GM19455 (cell line): Measurements from ENCODE around the gene LIAS.

Source experiments
- ATAC-seq: cut with Tn5 transposase; IDR thresholded peaks from one replicate; pipeline ENCODE4 v1.9.1; 2021; ENCODE audit not compliant: unreplicated experiment

Gene LIAS

GRCh38 chr4:39528061-39528465 is 69.2 kb downstream of the LIAS start:
- ATAC-seq: no peak
